Measurements from ENCODE around the gene PABPN1L. TPM values are rescaled to one million over a fixed set of nuclear protein-coding genes. Genes with fewer than 3 reads are reported as not detected.

Gene PABPN1L
- total and polyA plus RNA-seq, 2 of the 13 experiments (the other 11 are each of a cell fraction or from before 2014, with no cell fraction given), result not detected

DNA sequence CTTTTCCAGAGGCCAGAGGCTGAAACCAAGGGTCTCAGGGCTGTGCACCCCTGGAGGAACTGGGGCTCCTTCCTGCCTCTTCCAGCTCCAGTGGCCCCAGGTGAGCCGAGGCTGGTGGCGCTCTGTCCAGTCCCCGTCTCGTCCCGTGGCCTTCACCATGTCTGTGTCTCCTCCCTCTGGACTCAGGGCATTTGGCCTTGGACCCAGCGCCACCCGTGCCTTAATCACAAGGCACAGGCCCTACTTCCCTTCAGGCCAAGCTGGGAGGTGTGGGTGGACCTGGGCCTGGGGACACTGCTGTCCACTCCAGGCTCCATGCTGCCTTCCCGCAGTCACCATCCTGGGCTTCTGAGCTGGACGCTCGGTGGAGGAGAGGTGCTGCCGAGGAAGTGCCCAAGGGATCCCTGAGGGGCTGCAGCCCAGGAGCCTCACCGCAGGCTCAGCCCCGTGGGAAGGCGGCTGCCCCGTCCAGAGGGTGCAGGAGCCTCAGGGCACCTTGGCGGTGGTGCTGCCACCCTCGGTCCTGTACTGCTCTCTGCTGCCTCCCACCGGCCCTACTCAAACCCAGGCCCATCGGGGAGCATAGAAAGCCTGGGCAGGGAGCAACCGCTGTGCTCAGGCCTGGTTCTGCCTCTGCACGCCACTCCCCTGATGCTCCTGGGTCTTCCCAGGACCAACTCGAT lies 45.2 kb downstream of the PABPN1L start (continued):
- TF ChIP-seq, protein P1, sequence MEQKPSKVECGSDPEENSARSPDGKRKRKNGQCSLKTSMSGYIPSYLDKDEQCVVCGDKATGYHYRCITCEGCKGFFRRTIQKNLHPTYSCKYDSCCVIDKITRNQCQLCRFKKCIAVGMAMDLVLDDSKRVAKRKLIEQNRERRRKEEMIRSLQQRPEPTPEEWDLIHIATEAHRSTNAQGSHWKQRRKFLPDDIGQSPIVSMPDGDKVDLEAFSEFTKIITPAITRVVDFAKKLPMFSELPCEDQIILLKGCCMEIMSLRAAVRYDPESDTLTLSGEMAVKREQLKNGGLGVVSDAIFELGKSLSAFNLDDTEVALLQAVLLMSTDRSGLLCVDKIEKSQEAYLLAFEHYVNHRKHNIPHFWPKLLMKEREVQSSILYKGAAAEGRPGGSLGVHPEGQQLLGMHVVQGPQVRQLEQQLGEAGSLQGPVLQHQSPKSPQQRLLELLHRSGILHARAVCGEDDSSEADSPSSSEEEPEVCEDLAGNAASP (CRISPR knock-in tag; IDR thresholded peaks at IDR 0.05; ENCODE audit: borderline replicate concordance), result 0 out of 2 replicates have a peak, but pooled peaks have one; percentile 23
- peak; percentile 24; the same call in 1 of the 2 replicates for TF ChIP-seq GABPB1 (CRISPR knock-in tag; IDR thresholded peaks at IDR 0.05)
- no peak for TF ChIP-seq DNMT3B (CRISPR knock-in tag; conservative IDR thresholded peaks at IDR 0.05)
- TF ChIP-seq ZNF777 (CRISPR knock-in tag; IDR thresholded peaks at IDR 0.05), result no peak
- TF ChIP-seq, protein P2, sequence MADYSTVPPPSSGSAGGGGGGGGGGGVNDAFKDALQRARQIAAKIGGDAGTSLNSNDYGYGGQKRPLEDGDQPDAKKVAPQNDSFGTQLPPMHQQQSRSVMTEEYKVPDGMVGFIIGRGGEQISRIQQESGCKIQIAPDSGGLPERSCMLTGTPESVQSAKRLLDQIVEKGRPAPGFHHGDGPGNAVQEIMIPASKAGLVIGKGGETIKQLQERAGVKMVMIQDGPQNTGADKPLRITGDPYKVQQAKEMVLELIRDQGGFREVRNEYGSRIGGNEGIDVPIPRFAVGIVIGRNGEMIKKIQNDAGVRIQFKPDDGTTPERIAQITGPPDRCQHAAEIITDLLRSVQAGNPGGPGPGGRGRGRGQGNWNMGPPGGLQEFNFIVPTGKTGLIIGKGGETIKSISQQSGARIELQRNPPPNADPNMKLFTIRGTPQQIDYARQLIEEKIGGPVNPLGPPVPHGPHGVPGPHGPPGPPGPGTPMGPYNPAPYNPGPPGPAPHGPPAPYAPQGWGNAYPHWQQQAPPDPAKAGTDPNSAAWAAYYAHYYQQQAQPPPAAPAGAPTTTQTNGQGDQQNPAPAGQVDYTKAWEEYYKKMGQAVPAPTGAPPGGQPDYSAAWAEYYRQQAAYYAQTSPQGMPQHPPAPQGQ (CRISPR knock-in tag; IDR thresholded peaks at IDR 0.05; ENCODE audit: borderline replicate concordance), result no peak
- no peak for TF ChIP-seq ZNF24 (IDR thresholded peaks at IDR 0.05)
- TF ChIP-seq HBP1 (CRISPR knock-in tag; IDR thresholded peaks at IDR 0.05; ENCODE audit: low read depth), result no peak
- TF ChIP-seq, protein P3, sequence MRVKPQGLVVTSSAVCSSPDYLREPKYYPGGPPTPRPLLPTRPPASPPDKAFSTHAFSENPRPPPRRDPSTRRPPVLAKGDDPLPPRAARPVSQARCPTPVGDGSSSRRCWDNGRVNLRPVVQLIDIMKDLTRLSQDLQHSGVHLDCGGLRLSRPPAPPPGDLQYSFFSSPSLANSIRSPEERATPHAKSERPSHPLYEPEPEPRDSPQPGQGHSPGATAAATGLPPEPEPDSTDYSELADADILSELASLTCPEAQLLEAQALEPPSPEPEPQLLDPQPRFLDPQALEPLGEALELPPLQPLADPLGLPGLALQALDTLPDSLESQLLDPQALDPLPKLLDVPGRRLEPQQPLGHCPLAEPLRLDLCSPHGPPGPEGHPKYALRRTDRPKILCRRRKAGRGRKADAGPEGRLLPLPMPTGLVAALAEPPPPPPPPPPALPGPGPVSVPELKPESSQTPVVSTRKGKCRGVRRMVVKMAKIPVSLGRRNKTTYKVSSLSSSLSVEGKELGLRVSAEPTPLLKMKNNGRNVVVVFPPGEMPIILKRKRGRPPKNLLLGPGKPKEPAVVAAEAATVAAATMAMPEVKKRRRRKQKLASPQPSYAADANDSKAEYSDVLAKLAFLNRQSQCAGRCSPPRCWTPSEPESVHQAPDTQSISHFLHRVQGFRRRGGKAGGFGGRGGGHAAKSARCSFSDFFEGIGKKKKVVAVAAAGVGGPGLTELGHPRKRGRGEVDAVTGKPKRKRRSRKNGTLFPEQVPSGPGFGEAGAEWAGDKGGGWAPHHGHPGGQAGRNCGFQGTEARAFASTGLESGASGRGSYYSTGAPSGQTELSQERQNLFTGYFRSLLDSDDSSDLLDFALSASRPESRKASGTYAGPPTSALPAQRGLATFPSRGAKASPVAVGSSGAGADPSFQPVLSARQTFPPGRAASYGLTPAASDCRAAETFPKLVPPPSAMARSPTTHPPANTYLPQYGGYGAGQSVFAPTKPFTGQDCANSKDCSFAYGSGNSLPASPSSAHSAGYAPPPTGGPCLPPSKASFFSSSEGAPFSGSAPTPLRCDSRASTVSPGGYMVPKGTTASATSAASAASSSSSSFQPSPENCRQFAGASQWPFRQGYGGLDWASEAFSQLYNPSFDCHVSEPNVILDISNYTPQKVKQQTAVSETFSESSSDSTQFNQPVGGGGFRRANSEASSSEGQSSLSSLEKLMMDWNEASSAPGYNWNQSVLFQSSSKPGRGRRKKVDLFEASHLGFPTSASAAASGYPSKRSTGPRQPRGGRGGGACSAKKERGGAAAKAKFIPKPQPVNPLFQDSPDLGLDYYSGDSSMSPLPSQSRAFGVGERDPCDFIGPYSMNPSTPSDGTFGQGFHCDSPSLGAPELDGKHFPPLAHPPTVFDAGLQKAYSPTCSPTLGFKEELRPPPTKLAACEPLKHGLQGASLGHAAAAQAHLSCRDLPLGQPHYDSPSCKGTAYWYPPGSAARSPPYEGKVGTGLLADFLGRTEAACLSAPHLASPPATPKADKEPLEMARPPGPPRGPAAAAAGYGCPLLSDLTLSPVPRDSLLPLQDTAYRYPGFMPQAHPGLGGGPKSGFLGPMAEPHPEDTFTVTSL (CRISPR knock-in tag; IDR thresholded peaks at IDR 0.05; ENCODE audit: borderline replicate concordance), result no peak
- TF ChIP-seq PRMT3 (CRISPR knock-in tag; IDR thresholded peaks at IDR 0.05; ENCODE audit: borderline replicate concordance, low read depth), result no peak
- no peak for TF ChIP-seq ELK4 (CRISPR knock-in tag; IDR thresholded peaks at IDR 0.05; ENCODE audit: borderline replicate concordance)
- peak; percentile 45; the same call in 1 of the 2 replicates for TF ChIP-seq DZIP1 (CRISPR knock-in tag; IDR thresholded peaks at IDR 0.05)
- TF ChIP-seq ZNF766 (CRISPR knock-in tag; IDR thresholded peaks at IDR 0.05; ENCODE audit: borderline replicate concordance), result no peak

Measured in HepG2 (cell line).